ENCODE measurements around the gene SH3GL2.
A peak's percentile ranks its signal among the peaks of the same experiment; 100 is the strongest.
"Not testable (repeated sequence)": the region's sequence is repeated elsewhere in the genome, so short reads cannot be mapped to it uniquely, and the experiment has no call there.

Gene SH3GL2

GRCh38 chr9:17739736-17740135 is 160.9 kb downstream of the SH3GL2 start:
- Mint-ChIP-seq H3K4me3 (no peak overlapping the region), H3K9me3 (peaks cover 4 to 17% of the 10 kb centered on the region in 2 donors), H3K27me3 (no peaks in the 10 kb centered on the region), H3K4me1 (no peaks in the 10 kb centered on the region), H3K27ac (no peak overlapping the region)
- ATAC-seq (no peak), DNase-seq (no peak)

DNA sequence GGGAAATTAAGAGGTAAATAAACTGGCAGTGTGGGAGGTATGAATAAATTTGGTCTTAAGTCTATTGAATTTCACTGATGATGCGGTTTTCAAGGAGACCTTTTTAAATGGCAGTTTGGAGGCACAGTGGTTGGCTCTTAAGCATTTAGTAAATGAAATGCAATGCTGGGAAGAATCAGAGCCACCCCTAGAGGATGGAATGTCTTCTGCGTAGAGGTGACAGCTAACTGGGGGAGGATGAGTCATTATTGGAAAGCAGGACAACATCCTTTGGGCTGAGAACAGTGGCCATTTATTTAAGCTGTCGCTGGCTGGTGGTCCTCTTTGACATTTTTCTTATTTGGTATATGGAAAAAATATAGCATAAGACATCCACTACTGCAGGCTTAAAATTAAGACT is 163.2 kb downstream of the SH3GL2 start:
- ATAC-seq, result no peak
- no peaks in the 10 kb centered on the region for H3K27me3 Mint-ChIP-seq
- no peak for DNase-seq
- H3K9me3 Mint-ChIP-seq, result peaks cover 4 to 15% of the 10 kb centered on the region in 2 donors
- H3K4me3 Mint-ChIP-seq, result no peak overlapping the region
- no peaks in the 10 kb centered on the region for H3K4me1 Mint-ChIP-seq
- no peak overlapping the region for H3K27ac Mint-ChIP-seq

DNA sequence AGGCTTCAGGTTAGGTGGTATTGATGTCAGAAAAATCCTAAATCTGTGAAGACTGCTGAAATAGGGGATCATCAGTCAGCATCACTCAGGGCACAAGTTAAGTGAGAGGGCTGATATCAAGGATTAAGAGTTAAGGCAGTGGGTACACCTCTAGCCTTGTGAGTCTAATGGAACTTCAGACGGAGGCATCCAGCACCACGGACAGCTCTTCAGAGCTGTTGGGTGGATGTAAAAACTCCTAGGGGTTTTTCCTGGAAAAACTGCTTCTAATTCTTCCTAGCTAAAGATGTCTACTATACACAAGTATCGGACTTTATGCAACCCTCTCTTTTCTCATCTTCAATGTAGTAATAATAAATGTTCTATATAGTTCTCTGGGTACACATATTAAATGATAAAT is 165.9 kb downstream of the SH3GL2 start:
- no peak overlapping the region for H3K4me3 Mint-ChIP-seq
- H3K4me1 Mint-ChIP-seq, result no peaks in the 10 kb centered on the region
- no peak overlapping the region for H3K27ac Mint-ChIP-seq
- peaks cover 9 to 32% of the 10 kb centered on the region in 2 donors for H3K9me3 Mint-ChIP-seq
- ATAC-seq (no peak), DNase-seq (no peak)
- H3K27me3 Mint-ChIP-seq, result no peaks in the 10 kb centered on the region

- H3K27me3 Mint-ChIP-seq, result no peaks in the 10 kb centered on the region
- no peaks in the 10 kb centered on the region for H3K4me1 Mint-ChIP-seq
- peaks cover 13 to 48% of the 10 kb centered on the region in 2 donors for H3K9me3 Mint-ChIP-seq
- DNase-seq, result no peak
- ATAC-seq, result no peak
- H3K4me3 Mint-ChIP-seq, result no peak overlapping the region
- H3K27ac Mint-ChIP-seq, result no peak overlapping the region
These were observed 171.4 kb downstream of the SH3GL2 start for GRCh38 chr9:17750269-17750668.

- H3K27me3 Mint-ChIP-seq, result no peaks in the 10 kb centered on the region
- peaks cover 13 to 44% of the 10 kb centered on the region in 2 donors for H3K9me3 Mint-ChIP-seq
- no peaks in the 10 kb centered on the region for H3K4me1 Mint-ChIP-seq
- no peak overlapping the region for H3K27ac Mint-ChIP-seq
- ATAC-seq, result no peak
- no peak overlapping the region for H3K4me3 Mint-ChIP-seq
- no peak for DNase-seq
These were observed 172.6 kb downstream of the SH3GL2 start for GRCh38 chr9:17751486-17751885.

DNA sequence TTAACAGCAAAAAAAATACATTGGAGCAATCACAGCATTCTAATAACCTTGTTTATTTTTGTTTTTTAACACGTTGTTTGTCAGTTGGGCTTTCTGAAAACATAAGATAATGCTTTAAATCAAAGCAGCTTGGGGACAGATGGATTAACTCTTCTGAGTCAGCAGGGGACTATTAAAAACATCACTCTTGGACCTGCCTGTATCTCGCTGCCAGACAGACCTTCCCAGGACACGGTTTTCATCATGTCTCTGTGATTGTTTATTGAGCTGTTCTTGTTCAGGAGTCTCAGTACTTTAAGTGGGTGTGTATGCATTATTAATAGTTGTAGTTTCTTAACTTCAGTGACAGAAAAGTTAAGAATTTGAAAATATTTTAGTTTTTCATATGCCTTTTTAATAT is 173.2 kb downstream of the SH3GL2 start:
- ATAC-seq, result no peak
- no peaks in the 10 kb centered on the region for H3K4me1 Mint-ChIP-seq
- no peak overlapping the region for H3K4me3 Mint-ChIP-seq
- no peaks in the 10 kb centered on the region for H3K27me3 Mint-ChIP-seq
- peaks cover 13 to 44% of the 10 kb centered on the region in 2 donors for H3K9me3 Mint-ChIP-seq
- DNase-seq, result no peak
- no peak overlapping the region for H3K27ac Mint-ChIP-seq

GRCh38 chr9:17757816-17758215 is 178.9 kb downstream of the SH3GL2 start:
- no peak for DNase-seq
- no peak overlapping the region for H3K4me3 Mint-ChIP-seq
- no peak overlapping the region for H3K27ac Mint-ChIP-seq
- no peak for ATAC-seq
- no peaks in the 10 kb centered on the region for H3K27me3 Mint-ChIP-seq
- peaks cover 4 to 14% of the 10 kb centered on the region in 2 donors for H3K9me3 Mint-ChIP-seq
- H3K4me1 Mint-ChIP-seq, result no peaks in the 10 kb centered on the region

GRCh38 chr9:17760250-17760649 is 181.4 kb downstream of the SH3GL2 start:
- no peaks in the 10 kb centered on the region for H3K9me3 Mint-ChIP-seq
- ATAC-seq (no peak), DNase-seq (no peak)
- H3K4me3 Mint-ChIP-seq, result no peak overlapping the region
- H3K27me3 Mint-ChIP-seq, result no peaks in the 10 kb centered on the region
- no peaks in the 10 kb centered on the region for H3K4me1 Mint-ChIP-seq
- no peak overlapping the region for H3K27ac Mint-ChIP-seq

DNA sequence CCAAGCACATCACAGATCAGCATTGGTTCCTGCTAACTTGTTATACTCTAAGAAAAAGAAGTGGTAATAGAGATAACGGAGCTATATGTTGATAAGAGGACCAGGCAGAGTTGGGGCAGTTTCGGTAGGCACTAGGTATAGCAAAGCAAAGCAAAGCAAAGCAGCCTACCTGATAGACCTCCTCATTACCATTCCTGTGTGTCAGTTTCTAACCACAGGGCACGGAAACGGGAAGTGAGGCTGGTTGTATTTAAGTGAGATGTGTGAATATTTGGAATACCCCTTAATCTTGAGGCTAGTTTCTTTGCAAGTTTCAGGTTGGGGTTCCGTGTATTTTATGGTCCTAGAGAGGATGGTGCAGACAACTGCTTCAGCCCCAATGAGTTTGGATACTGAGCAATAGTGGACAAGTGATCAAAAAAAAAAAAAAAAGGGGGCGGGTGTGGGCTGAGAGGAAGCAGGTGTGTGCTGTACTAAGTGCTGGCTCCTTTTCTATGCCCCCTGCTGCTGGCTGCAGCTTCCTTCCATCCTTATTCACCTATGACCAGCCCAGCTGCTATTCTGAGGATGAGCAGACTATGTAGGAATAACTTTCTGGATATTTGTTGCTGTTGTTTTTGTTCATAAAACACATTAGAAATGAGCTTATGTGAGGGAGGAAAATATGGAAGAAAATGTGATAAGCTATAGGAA is 183.3 kb downstream of the SH3GL2 start:
- H3K4me1 Mint-ChIP-seq, result no peaks in the 10 kb centered on the region
- no peak for ATAC-seq
- H3K9me3 Mint-ChIP-seq, result no peaks in the 10 kb centered on the region

DNA sequence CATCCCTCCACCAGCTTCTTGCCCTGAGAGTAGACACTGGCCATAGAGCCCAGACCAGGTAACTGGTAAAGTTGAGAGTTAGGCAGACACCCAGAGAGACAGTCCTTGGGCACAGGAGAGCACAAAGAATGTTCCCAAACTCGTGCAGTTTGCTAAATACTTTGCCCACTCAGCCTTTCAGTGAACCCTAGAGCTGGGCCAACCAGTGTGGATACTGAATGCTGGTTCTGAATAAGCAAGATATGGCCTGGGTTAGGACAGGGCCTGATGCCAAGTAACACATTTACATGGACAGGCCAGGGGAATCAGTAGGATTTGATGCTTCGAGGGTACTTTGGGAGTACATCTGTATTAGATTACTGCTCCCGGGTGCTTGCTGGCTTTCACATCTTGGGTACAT is 185.4 kb downstream of the SH3GL2 start:
- Mint-ChIP-seq H3K27me3 (no peaks in the 10 kb centered on the region), H3K4me1 (no peaks in the 10 kb centered on the region), H3K9me3 (peaks cover 0 to 4% of the 10 kb centered on the region in 2 donors), H3K27ac (no peak overlapping the region), H3K4me3 (no peak overlapping the region)
- no peak for DNase-seq
- ATAC-seq, result no peak

More for the DNA sequence above, 183.3 kb downstream of the SH3GL2 start:
- Mint-ChIP-seq H3K27me3 (no peaks in the 10 kb centered on the region), H3K27ac (peak overlapping the region in 1 of 2 donors; percentile 57), H3K4me3 (no peak overlapping the region)
- DNase-seq, result no peak

DNA sequence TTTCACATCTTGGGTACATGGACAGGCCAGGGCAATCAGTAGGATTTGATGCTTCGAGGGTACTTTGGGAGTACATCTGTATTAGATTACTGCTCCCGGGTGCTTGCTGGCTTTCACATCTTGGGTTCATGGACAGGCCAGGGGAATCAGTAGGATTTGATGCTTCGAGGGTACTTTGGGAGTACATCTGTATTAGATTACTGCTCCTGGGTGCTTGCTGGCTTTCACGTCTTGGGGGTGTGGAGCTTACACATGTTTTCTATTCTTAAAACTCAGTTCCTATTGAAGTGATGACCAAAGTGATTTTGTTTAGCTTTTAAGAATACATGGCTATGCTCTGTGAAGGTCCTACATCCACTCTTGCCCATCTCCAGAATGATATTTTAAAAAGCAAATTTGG is 186.3 kb downstream of the SH3GL2 start:
- not testable (repeated sequence) for DNase-seq, ATAC-seq, H3K4me3 Mint-ChIP-seq, H3K27ac Mint-ChIP-seq, H3K4me1 Mint-ChIP-seq, H3K27me3 Mint-ChIP-seq, H3K9me3 Mint-ChIP-seq

- H3K4me1 Mint-ChIP-seq, result no peaks in the 10 kb centered on the region
- no peaks in the 10 kb centered on the region for H3K27me3 Mint-ChIP-seq
- H3K9me3 Mint-ChIP-seq, result peaks cover 6% of the 10 kb centered on the region in 2 donors
- no peak overlapping the region for H3K4me3 Mint-ChIP-seq
- no peak overlapping the region for H3K27ac Mint-ChIP-seq
- ATAC-seq, result no peak
- no peak for DNase-seq
These were observed 193.4 kb downstream of the SH3GL2 start for GRCh38 chr9:17772223-17772622.

GRCh38 chr9:17775656-17776055 is 196.8 kb downstream of the SH3GL2 start:
- no peaks in the 10 kb centered on the region for H3K27me3 Mint-ChIP-seq

GRCh38 chr9:17776735-17777134 is 197.9 kb downstream of the SH3GL2 start:
- no peak overlapping the region for H3K27ac Mint-ChIP-seq
- no peaks in the 10 kb centered on the region for H3K27me3 Mint-ChIP-seq
- H3K9me3 Mint-ChIP-seq, result peaks cover 8 to 16% of the 10 kb centered on the region in 2 donors
- ATAC-seq, result no peak
- H3K4me1 Mint-ChIP-seq, result no peaks in the 10 kb centered on the region
- no peak for DNase-seq
- H3K4me3 Mint-ChIP-seq, result no peak overlapping the region

More at GRCh38 chr9:17775656-17776055, 196.8 kb downstream of the SH3GL2 start:
- Mint-ChIP-seq H3K27ac (no peak overlapping the region), H3K4me3 (no peak overlapping the region), H3K9me3 (peaks cover 8 to 11% of the 10 kb centered on the region in 2 donors), H3K4me1 (no peaks in the 10 kb centered on the region)
- DNase-seq, result no peak
- ATAC-seq, result no peak

DNA sequence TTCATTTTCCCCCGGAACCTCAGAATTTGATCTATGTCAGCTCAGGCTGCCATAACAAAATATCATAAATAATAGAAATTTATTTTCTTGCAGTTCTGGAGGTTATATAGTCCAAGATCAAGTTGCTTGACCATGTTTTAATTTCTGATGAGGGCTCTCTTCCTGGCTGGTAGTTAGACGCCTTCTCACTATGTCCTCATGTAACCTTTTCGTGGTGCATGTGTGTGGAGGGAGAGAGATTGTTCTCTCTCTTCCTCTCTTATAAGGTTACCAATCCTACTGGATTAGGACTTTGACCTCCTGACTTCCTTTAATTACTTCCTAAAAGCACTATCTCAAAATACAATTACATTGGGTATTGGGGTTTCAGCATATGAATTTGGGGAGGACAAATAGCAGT is 198.6 kb downstream of the SH3GL2 start:
- no peaks in the 10 kb centered on the region for H3K27me3 Mint-ChIP-seq
- ATAC-seq, result no peak
- no peak overlapping the region for H3K27ac Mint-ChIP-seq
- no peak overlapping the region for H3K4me3 Mint-ChIP-seq
- H3K9me3 Mint-ChIP-seq, result peaks cover 8 to 22% of the 10 kb centered on the region in 2 donors
- no peak for DNase-seq
- H3K4me1 Mint-ChIP-seq, result no peaks in the 10 kb centered on the region

DNA sequence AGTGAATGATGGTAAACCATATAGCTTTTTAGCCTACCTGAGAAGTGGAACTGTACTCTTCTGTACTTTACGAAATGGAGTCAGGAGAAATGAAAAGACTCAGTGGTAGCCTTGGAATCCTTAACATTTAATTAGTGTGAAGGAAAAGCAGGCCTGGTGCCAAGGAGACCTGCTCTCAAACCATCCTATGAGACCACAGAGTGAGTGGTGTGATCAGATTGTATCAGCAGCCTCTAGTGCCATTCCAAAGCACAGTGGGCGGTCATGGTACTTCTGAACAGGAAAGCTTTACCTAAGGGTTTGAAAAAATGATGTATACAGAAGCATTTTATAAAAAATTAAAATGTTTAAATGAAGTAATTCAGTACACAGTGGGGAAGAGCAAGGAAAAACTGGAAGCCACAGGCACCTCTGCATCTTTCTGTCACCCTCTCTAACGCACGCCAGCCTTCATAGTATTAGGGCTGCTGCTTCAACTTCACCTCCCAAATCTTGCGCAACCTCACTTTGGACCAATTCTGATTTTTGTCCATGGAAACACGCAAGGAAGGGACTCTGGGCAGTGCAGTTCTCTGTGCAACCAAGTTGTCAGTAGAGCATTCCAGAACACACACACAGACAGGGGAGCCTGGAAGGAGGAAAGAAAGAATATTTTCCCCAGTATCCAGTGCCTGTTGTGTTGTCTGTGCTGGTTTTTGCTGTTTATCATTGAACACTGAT is 203.7 kb downstream of the SH3GL2 start:
- peaks cover 7 to 17% of the 10 kb centered on the region in 2 donors for H3K9me3 Mint-ChIP-seq
- no peak overlapping the region for H3K27ac Mint-ChIP-seq
- H3K4me1 Mint-ChIP-seq, result no peaks in the 10 kb centered on the region
- ATAC-seq, result no peak
- H3K27me3 Mint-ChIP-seq, result no peaks in the 10 kb centered on the region
- no peak for DNase-seq
- no peak overlapping the region for H3K4me3 Mint-ChIP-seq
